NCI-H446 treated with DMSO at 0.1 percent for 48 hours (cell line): ENCODE measurements around the gene KCNQ4.

Experiments
- DNase-seq: peaks from one replicate; lab custom pipeline; 2025; lab: John Stamatoyannopoulos, UW

The KCNQ4 gene

GRCh38 chr1:40861224-40862003 is 77.8 kb downstream of the KCNQ4 start:
- DNase-seq: no peak

GRCh38 chr1:40862008-40862863 is 78.6 kb downstream of the KCNQ4 start, which contains the start of gene CITED4:
Gene CITED4 (minus strand): TSS chr1:40862363. CDS start chr1:40862127, 236 bp downstream.
- peak; percentile 71 for DNase-seq

GRCh38 chr1:40868051-40868723 is 84.6 kb downstream of the KCNQ4 start:
- DNase-seq: no peak

- DNase-seq: no peak
These were observed 86.6 kb downstream of the KCNQ4 start for GRCh38 chr1:40870135-40870728.

- no peak for DNase-seq
These were observed 88.7 kb downstream of the KCNQ4 start for GRCh38 chr1:40872276-40872675.

GRCh38 chr1:40873863-40874472 is 90.4 kb downstream of the KCNQ4 start:
- DNase-seq: no peak

- DNase-seq: no peak
These were observed 92.8 kb downstream of the KCNQ4 start for GRCh38 chr1:40876436-40876761.

- no peak for DNase-seq
These were observed 93.3 kb downstream of the KCNQ4 start for GRCh38 chr1:40876891-40877290.

- peak; percentile 81 for DNase-seq
These were observed 94.1 kb downstream of the KCNQ4 start for GRCh38 chr1:40877698-40878097.

GRCh38 chr1:40878906-40879305 is 95.3 kb downstream of the KCNQ4 start:
- no peak for DNase-seq

- no peak for DNase-seq
These were observed 96.0 kb downstream of the KCNQ4 start for GRCh38 chr1:40879482-40880175.

GRCh38 chr1:40880813-40881549 is 97.4 kb downstream of the KCNQ4 start:
- peak; percentile 27 for DNase-seq

- DNase-seq: no peak
These were observed 100.6 kb downstream of the KCNQ4 start for GRCh38 chr1:40884055-40884795.

GRCh38 chr1:40886318-40887011 is 102.9 kb downstream of the KCNQ4 start:
- no peak for DNase-seq

GRCh38 chr1:40887012-40887378 is 103.4 kb downstream of the KCNQ4 start:
- no peak for DNase-seq

- DNase-seq: no peak
These were observed 104.1 kb downstream of the KCNQ4 start for GRCh38 chr1:40887652-40888051.
